Gastroesophageal sphincter (tissue), 4 donors: ENCODE results near the gene PCSK5. TPM values are rescaled to one million over a fixed set of nuclear protein-coding genes. Genes with fewer than 3 reads are reported as not detected.
A peak's percentile ranks its signal among the peaks of the same experiment; 100 is the strongest.

Source experiments
- ATAC-seq: fragments of 150-250 bp; one replicate; pipeline ENCODE4 v1.9.1; 2016; ENCODE audit warnings: mild to moderate bottlenecking, moderate library complexity
- H3K27ac ChIP-seq, 4 donors: fragments of 200-600 bp; sonication (generic) in 3 of 4; 1 replicate in 3 of 4; 2 replicates in 1 of 4; pipeline ENCODE4 v1.5.1; 2016 to 2019
- H3K27me3 ChIP-seq: fragments of 200-600 bp; sonication (generic); one replicate; pipeline ENCODE4 v1.5.1; 2019
- H3K36me3 ChIP-seq, 2 donors: fragments of 200-600 bp; sonication (generic); one replicate each; pipeline ENCODE4 v1.5.1; 2019; ENCODE audit warnings: control low read depth in 1 of 2
- H3K4me1 ChIP-seq, 3 donors: fragments of 200-600 bp; sonication (generic); 1 replicate in 2 of 3; 2 replicates in 1 of 3; pipeline ENCODE4 v1.5.1; 2016 to 2019; ENCODE audit warnings: control low read depth in 2 of 3
- H3K4me3 ChIP-seq, 2 donors: fragments of 200-600 bp; sonication (generic); one replicate each; pipeline ENCODE4 v1.5.1; 2019; ENCODE audit warnings: mild to moderate bottlenecking in 1 of 2, moderate library complexity in 1 of 2
- H3K9me3 ChIP-seq, 3 donors: fragments of 200-600 bp; sonication (generic); one replicate each; pipeline ENCODE4 v1.5.1; 2017 to 2019; ENCODE audit warnings: control low read depth in 2 of 3
- EP300 ChIP-seq: sonication (generic); formaldehyde crosslinking; IDR thresholded peaks from one replicate; pipeline ENCODE4 v1.6.1; 2017; ENCODE audit warnings: antibody characterized with exemption, mild to moderate bottlenecking
- POLR2A ChIP-seq, 2 donors: fragments of 450-650 bp; IDR thresholded peaks; one replicate each; pipeline ENCODE4 v1.6.1; 2017; ENCODE audit warnings: antibody characterized with exemption in 2 of 2, mild to moderate bottlenecking in 2 of 2, moderate library complexity in 1 of 2
- POLR2AphosphoS5 ChIP-seq: sonication (generic); formaldehyde crosslinking; IDR thresholded peaks from one replicate; pipeline ENCODE4 v1.6.1; 2017; ENCODE audit warnings: antibody characterized with exemption
- WGBS, 2 donors: methylation state at CpG; one replicate each; pipeline ENCODE4 v1.1.5; 2018; ENCODE audit warnings: low coverage in 1 of 2; 5-methylcytosine and 5-hydroxymethylcytosine counted together
- total RNA-seq, 4 donors: library from RNA; depleted of rRNA; stranded (reverse); fragments of >200 nt; gene quantifications; one replicate each; pipeline ENCODE4 v1.1.0, GENCODE V29; 2016
- TF ChIP-seq, protein P1 (sequence below), 4 experiments: fragments of 200-600 bp in 2 of 4; fragments of 450-650 bp in 2 of 4; sonication (generic) in 1 of 4; IDR thresholded peaks; one replicate each; pipeline ENCODE4 v1.5.1; 2017 to 2019; ENCODE audit warnings: antibody characterized with exemption in 4 of 4, mild to moderate bottlenecking in 2 of 4, moderate library complexity in 2 of 4

The PCSK5 gene
- total RNA-seq, 4 donors from 2014 or later: 20.1 to 37.3 (median 28.1) TPM

DNA sequence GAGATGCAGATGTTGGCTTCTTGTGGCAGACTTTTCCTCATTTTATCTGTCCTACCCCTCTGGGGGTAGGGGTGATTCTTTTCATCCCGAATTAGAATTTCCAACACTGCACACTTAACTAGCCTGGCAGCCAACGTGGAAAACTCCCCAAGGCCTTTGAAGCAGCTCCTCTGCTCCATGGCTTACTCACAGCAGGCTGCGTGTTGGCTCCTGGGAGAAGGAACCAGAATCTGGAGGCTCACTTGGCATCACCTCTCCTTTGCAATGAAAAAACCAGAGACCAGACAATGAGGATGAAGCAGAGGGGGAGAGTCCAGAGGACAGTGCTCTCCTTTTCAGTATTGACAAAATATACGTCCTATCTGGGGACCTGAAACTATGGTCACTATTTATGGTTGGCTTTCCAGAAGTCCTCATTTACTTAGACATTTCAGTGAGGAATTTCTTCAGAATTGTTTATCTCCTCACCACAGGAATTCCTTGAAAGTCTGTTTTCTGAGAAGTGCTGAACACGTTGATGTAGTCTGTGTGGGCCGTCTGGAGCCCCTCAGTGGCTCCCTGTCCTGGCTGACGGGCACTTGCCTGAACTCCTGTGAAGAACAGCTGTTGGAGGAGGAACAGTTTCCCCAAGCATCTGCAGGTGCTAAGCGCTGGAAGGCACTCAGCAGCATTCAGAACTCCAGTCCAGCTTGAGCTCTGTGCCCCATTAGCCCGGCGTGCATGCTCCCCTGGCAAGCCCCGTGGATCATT is 272.5 kb downstream of the PCSK5 start:
- peak overlapping the region in 2 of 4 donors; percentile 8 to 58 for H3K27ac ChIP-seq
- ATAC-seq: no peak

DNA sequence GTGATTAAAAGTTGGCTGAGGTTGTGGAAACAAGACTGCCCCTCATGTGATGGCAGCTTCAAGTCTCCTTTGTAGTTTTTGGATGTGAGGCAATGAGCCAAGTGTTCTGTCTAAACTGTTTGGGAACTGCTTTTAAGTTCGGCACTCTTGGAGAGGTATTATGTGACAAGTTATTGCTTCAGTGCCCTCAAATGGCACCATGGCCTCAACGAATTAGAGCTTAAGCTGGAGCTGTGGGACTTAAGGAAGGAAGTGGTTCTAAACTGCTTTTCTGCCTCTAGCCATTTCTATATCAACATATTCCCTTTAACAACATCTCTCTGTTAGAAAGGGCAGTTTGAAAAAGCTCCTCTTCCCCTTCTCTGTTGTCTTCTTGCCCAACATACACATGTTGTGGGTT is 276.1 kb downstream of the PCSK5 start:
- peaks cover 0 to 26% of the 10 kb centered on the region in 2 donors for H3K36me3 ChIP-seq
- WGBS, 2 donors: 0 to 10% methylated on average over 1 to 2 of the region's 2 CpGs
- no peak for ATAC-seq
- H3K4me3 ChIP-seq: no peak overlapping the region
- H3K4me1 ChIP-seq: peaks cover 0 to 32% (median 9%) of the 10 kb centered on the region in 3 donors
- no peaks in the 10 kb centered on the region for H3K9me3 ChIP-seq
- H3K27ac ChIP-seq: peak overlapping the region in 1 of 4 donors; percentile 5
- TF ChIP-seq EP300 (no peak), POLR2AphosphoS5 (no peak), POLR2A (IDR thresholded peaks at IDR 0.05) (no peak)
- TF ChIP-seq, protein P1, sequence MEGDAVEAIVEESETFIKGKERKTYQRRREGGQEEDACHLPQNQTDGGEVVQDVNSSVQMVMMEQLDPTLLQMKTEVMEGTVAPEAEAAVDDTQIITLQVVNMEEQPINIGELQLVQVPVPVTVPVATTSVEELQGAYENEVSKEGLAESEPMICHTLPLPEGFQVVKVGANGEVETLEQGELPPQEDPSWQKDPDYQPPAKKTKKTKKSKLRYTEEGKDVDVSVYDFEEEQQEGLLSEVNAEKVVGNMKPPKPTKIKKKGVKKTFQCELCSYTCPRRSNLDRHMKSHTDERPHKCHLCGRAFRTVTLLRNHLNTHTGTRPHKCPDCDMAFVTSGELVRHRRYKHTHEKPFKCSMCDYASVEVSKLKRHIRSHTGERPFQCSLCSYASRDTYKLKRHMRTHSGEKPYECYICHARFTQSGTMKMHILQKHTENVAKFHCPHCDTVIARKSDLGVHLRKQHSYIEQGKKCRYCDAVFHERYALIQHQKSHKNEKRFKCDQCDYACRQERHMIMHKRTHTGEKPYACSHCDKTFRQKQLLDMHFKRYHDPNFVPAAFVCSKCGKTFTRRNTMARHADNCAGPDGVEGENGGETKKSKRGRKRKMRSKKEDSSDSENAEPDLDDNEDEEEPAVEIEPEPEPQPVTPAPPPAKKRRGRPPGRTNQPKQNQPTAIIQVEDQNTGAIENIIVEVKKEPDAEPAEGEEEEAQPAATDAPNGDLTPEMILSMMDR (IDR thresholded peaks at IDR 0.05): no peak
- no peaks in the 10 kb centered on the region for H3K27me3 ChIP-seq

More for the DNA sequence above, 272.5 kb downstream of the PCSK5 start:
- TF ChIP-seq POLR2AphosphoS5 (no peak), POLR2A (IDR thresholded peaks at IDR 0.05) (no peak), EP300 (no peak)
- TF ChIP-seq, protein P1 (IDR thresholded peaks at IDR 0.05): no peak
- Histone ChIP-seq H3K27me3 (no peaks in the 10 kb centered on the region), H3K36me3 (peaks cover 0 to 28% of the 10 kb centered on the region in 2 donors), H3K4me3 (no peak overlapping the region), H3K9me3 (no peaks in the 10 kb centered on the region), H3K4me1 (peaks cover 0 to 39% (median 9%) of the 10 kb centered on the region in 3 donors)
- 68 to 75% methylated on average over 4 to 5 of the region's 11 CpGs for WGBS, 2 donors

DNA sequence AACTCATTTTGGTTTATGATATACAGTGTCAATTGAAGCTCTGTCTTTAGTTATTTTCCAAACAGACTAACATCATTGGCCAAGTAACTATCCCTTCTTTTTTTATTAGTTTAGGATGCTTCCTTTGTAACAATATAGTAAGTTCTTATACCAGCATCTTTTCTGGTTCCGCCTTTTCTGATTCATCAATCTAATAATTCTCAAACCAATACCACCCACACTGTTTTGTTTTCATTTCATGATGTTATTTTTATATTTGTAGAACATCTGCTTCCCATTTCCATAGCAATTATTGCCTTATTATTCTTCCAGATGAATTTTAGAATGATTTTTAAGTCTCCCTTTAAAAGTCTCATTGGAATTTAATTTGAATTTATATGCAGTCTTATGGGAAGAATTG is 285.7 kb downstream of the PCSK5 start:
- Histone ChIP-seq H3K36me3 (peaks cover 0 to 24% of the 10 kb centered on the region in 2 donors), H3K9me3 (no peaks in the 10 kb centered on the region), H3K27me3 (no peaks in the 10 kb centered on the region), H3K4me1 (no peaks in the 10 kb centered on the region), H3K4me3 (no peak overlapping the region), H3K27ac (no peak overlapping the region)
- WGBS, 2 donors: 53 to 86% methylated on average over 1 of the region's 1 CpG
- ATAC-seq: no peak
- no peak for TF ChIP-seq POLR2A (IDR thresholded peaks at IDR 0.05)
- TF ChIP-seq, protein P1 (IDR thresholded peaks at IDR 0.05): no peak

DNA sequence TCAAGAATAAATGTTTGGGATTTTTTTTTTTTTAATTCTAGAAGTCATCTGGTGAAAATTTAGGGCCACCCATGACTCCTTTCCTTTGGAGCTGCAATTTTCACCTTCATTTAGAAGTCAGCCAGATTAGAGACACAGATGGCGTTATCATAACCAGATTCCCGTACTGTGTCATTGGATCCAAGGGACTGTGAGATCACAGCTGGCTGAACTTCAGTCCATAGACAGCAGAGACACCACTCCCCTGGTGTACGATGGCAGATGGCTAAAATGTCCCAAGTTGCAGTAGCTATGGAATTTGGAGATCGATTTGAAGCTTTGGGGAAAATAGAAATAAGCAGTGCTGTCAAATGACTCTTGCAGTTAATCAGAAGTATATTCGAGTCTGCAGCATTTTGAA is 287.5 kb downstream of the PCSK5 start:
- 77 to 95% methylated on average over 4 to 5 of the region's 5 CpGs for WGBS, 2 donors
- TF ChIP-seq, protein P1 (IDR thresholded peaks at IDR 0.05): no peak
- TF ChIP-seq EP300 (no peak), POLR2A (IDR thresholded peaks at IDR 0.05) (no peak), POLR2AphosphoS5 (no peak)
- H3K36me3 ChIP-seq: peaks cover 0 to 32% of the 10 kb centered on the region in 2 donors
- H3K9me3 ChIP-seq: no peaks in the 10 kb centered on the region
- no peak for ATAC-seq
- H3K27ac ChIP-seq: no peak overlapping the region
- no peaks in the 10 kb centered on the region for H3K27me3 ChIP-seq
- H3K4me3 ChIP-seq: no peak overlapping the region
- H3K4me1 ChIP-seq: no peaks in the 10 kb centered on the region

DNA sequence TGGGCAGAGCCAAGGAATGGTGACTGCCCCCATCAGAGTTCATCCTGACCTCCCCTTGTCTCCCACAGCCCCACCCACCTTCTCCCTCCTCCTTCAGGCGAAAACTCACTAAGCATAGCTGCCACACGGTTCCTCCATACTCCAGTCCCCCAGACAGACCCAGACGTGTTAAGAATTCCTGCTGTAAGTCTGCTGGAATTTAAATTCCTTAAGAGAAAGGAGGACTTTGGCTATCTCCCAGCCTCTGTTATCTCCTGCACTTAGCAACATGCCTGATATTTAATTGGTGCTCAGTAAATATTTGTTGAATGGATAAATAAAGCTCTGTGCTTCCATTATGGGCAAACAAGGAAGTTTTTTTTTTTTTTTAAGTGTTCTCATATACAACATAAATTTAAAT is 290.1 kb downstream of the PCSK5 start:
- Histone ChIP-seq H3K4me3 (no peak overlapping the region), H3K36me3 (peaks cover 0 to 43% of the 10 kb centered on the region in 2 donors), H3K4me1 (no peaks in the 10 kb centered on the region), H3K27ac (no peak overlapping the region), H3K9me3 (no peaks in the 10 kb centered on the region), H3K27me3 (no peaks in the 10 kb centered on the region)
- TF ChIP-seq POLR2A (IDR thresholded peaks at IDR 0.05): no peak
- TF ChIP-seq EP300: no peak
- TF ChIP-seq, protein P1 (IDR thresholded peaks at IDR 0.05): no peak
- TF ChIP-seq POLR2AphosphoS5: no peak
- ATAC-seq: no peak
- WGBS, 2 donors: 46 to 56% methylated on average over 3 of the region's 3 CpGs
